DOHH2 (cell line): ENCODE data around the gene CHRM4.

Source experiments
- EZH2phosphoT487 ChIP-seq: fragments of 200-600 bp; sonication (generic); IDR thresholded peaks from 2 replicates; pipeline ENCODE4 v1.6.1; 2017; ENCODE audit warnings: borderline replicate concordance, mild to moderate bottlenecking, antibody characterized with exemption, low read length, moderate library complexity, mixed read lengths
- TF ChIP-seq, protein P1 (sequence below): fragments of 200-600 bp; sonication (generic); IDR thresholded peaks from one replicate; pipeline ENCODE4 v1.5.1; 2014; ENCODE audit warnings: antibody characterized with exemption, mild to moderate bottlenecking, low read depth, low read length; ENCODE audit not compliant: poor library complexity, severe bottlenecking

DNA sequence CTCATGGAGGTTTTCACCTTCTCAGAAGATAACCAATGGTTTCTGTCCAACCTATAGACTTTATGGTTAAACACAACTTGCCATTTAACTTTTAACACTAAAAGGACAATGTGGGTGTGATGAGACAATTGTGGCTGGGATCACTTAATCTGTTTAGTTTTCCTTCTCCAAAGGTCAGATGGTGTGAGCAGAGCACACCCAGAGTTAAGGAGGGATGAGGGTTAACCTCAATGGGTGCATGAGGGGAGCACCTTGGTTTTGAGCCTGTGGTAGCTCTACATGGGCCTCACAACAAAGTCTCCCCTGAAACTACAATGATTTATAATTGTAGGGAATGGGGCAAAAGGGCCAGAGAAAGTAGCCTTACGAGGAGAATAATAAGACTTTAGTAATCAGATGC lies 28.9 kb upstream of the CHRM4 start:
- TF ChIP-seq, protein P1, sequence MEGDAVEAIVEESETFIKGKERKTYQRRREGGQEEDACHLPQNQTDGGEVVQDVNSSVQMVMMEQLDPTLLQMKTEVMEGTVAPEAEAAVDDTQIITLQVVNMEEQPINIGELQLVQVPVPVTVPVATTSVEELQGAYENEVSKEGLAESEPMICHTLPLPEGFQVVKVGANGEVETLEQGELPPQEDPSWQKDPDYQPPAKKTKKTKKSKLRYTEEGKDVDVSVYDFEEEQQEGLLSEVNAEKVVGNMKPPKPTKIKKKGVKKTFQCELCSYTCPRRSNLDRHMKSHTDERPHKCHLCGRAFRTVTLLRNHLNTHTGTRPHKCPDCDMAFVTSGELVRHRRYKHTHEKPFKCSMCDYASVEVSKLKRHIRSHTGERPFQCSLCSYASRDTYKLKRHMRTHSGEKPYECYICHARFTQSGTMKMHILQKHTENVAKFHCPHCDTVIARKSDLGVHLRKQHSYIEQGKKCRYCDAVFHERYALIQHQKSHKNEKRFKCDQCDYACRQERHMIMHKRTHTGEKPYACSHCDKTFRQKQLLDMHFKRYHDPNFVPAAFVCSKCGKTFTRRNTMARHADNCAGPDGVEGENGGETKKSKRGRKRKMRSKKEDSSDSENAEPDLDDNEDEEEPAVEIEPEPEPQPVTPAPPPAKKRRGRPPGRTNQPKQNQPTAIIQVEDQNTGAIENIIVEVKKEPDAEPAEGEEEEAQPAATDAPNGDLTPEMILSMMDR: no peak
- TF ChIP-seq EZH2phosphoT487: no peak
